Measurements from ENCODE around the gene NBEA.

Gene NBEA

GRCh38 chr13:35485424-35485823, 543.4 kb downstream of the NBEA start:
- peaks cover 4% of the 10 kb centered on the region for H3K27me3 ChIP-seq (ENCODE audit: insufficient read depth, insufficient read length)
- TF ChIP-seq ZNF274 (IDR thresholded peaks at IDR 0.05; ENCODE audit: low read depth, low read length) (no peak), YY1 (IDR thresholded peaks at IDR 0.05; ENCODE audit: insufficient read depth, insufficient read length) (no peak), SUZ12 (IDR thresholded peaks at IDR 0.05; ENCODE audit: extremely low read depth, insufficient read depth, insufficient read length) (no peak)
- H3K9ac ChIP-seq (ENCODE audit: insufficient read length, low read depth), result no peak overlapping the region
- DNase-seq (ENCODE audit: low read depth, low spot score), result no peak
- no peaks in the 10 kb centered on the region for H3K36me3 ChIP-seq (ENCODE audit: insufficient read depth, insufficient read length, low read length)
- H3K9me3 ChIP-seq (ENCODE audit: insufficient read depth, low read length), result no peaks in the 10 kb centered on the region
- H3K4me1 ChIP-seq (ENCODE audit: insufficient read depth, insufficient read length), result no peaks in the 10 kb centered on the region
- no peak overlapping the region for H3K4me3 ChIP-seq (ENCODE audit: insufficient read length, low read depth)

GRCh38 chr13:35489050-35489449, 547.0 kb downstream of the NBEA start:
- TF ChIP-seq ZNF274 (IDR thresholded peaks at IDR 0.05; ENCODE audit: low read depth, low read length), result no peak
- TF ChIP-seq YY1 (IDR thresholded peaks at IDR 0.05; ENCODE audit: insufficient read depth, insufficient read length), result no peak
- no peak for TF ChIP-seq SUZ12 (IDR thresholded peaks at IDR 0.05; ENCODE audit: extremely low read depth, insufficient read depth, insufficient read length)
- no peaks in the 10 kb centered on the region for H3K9me3 ChIP-seq (ENCODE audit: insufficient read depth, low read length)
- no peaks in the 10 kb centered on the region for H3K27me3 ChIP-seq (ENCODE audit: insufficient read depth, insufficient read length)
- H3K4me3 ChIP-seq (ENCODE audit: insufficient read length, low read depth), result no peak overlapping the region
- DNase-seq (ENCODE audit: low read depth, low spot score), result no peak
- no peaks in the 10 kb centered on the region for H3K36me3 ChIP-seq (ENCODE audit: insufficient read depth, insufficient read length, low read length)
- H3K9ac ChIP-seq (ENCODE audit: insufficient read length, low read depth), result no peak overlapping the region
- H3K4me1 ChIP-seq (ENCODE audit: insufficient read depth, insufficient read length), result no peaks in the 10 kb centered on the region

- no peaks in the 10 kb centered on the region for H3K36me3 ChIP-seq (ENCODE audit: insufficient read depth, insufficient read length, low read length)
- H3K4me1 ChIP-seq (ENCODE audit: insufficient read depth, insufficient read length), result no peaks in the 10 kb centered on the region
- no peak for TF ChIP-seq ZNF274 (IDR thresholded peaks at IDR 0.05; ENCODE audit: low read depth, low read length)
- no peak for TF ChIP-seq YY1 (IDR thresholded peaks at IDR 0.05; ENCODE audit: insufficient read depth, insufficient read length)
- TF ChIP-seq SUZ12 (IDR thresholded peaks at IDR 0.05; ENCODE audit: extremely low read depth, insufficient read depth, insufficient read length), result no peak
- no peak for DNase-seq (ENCODE audit: low read depth, low spot score)
- no peak overlapping the region for H3K4me3 ChIP-seq (ENCODE audit: insufficient read length, low read depth)
- no peaks in the 10 kb centered on the region for H3K27me3 ChIP-seq (ENCODE audit: insufficient read depth, insufficient read length)
- no peaks in the 10 kb centered on the region for H3K9me3 ChIP-seq (ENCODE audit: insufficient read depth, low read length)
- H3K9ac ChIP-seq (ENCODE audit: insufficient read length, low read depth), result no peak overlapping the region
These were observed 553.9 kb downstream of the NBEA start for GRCh38 chr13:35496006-35496405.

GRCh38 chr13:35496761-35497386, 554.8 kb downstream of the NBEA start:
- Histone ChIP-seq H3K4me3 (ENCODE audit: insufficient read length, low read depth) (no peak overlapping the region), H3K9me3 (ENCODE audit: insufficient read depth, low read length) (no peaks in the 10 kb centered on the region), H3K4me1 (ENCODE audit: insufficient read depth, insufficient read length) (no peaks in the 10 kb centered on the region), H3K27me3 (ENCODE audit: insufficient read depth, insufficient read length) (no peaks in the 10 kb centered on the region), H3K36me3 (ENCODE audit: insufficient read depth, insufficient read length, low read length) (no peaks in the 10 kb centered on the region), H3K9ac (ENCODE audit: insufficient read length, low read depth) (no peak overlapping the region)
- TF ChIP-seq ZNF274 (IDR thresholded peaks at IDR 0.05; ENCODE audit: low read depth, low read length) (no peak), SUZ12 (IDR thresholded peaks at IDR 0.05; ENCODE audit: extremely low read depth, insufficient read depth, insufficient read length) (no peak), YY1 (IDR thresholded peaks at IDR 0.05; ENCODE audit: insufficient read depth, insufficient read length) (no peak)
- DNase-seq (ENCODE audit: low read depth, low spot score), result no peak

- no peak for TF ChIP-seq ZNF274 (IDR thresholded peaks at IDR 0.05; ENCODE audit: low read depth, low read length)
- no peak for TF ChIP-seq SUZ12 (IDR thresholded peaks at IDR 0.05; ENCODE audit: extremely low read depth, insufficient read depth, insufficient read length)
- no peaks in the 10 kb centered on the region for H3K36me3 ChIP-seq (ENCODE audit: insufficient read depth, insufficient read length, low read length)
- no peaks in the 10 kb centered on the region for H3K9me3 ChIP-seq (ENCODE audit: insufficient read depth, low read length)
- H3K9ac ChIP-seq (ENCODE audit: insufficient read length, low read depth), result no peak overlapping the region
- H3K4me3 ChIP-seq (ENCODE audit: insufficient read length, low read depth), result no peak overlapping the region
- no peaks in the 10 kb centered on the region for H3K4me1 ChIP-seq (ENCODE audit: insufficient read depth, insufficient read length)
- DNase-seq (ENCODE audit: low read depth, low spot score), result no peak
- H3K27me3 ChIP-seq (ENCODE audit: insufficient read depth, insufficient read length), result no peaks in the 10 kb centered on the region
These were observed 556.2 kb downstream of the NBEA start for GRCh38 chr13:35498231-35498630.

GRCh38 chr13:35499196-35499662, 557.2 kb downstream of the NBEA start:
- no peaks in the 10 kb centered on the region for H3K36me3 ChIP-seq (ENCODE audit: insufficient read depth, insufficient read length, low read length)
- no peaks in the 10 kb centered on the region for H3K4me1 ChIP-seq (ENCODE audit: insufficient read depth, insufficient read length)
- H3K27me3 ChIP-seq (ENCODE audit: insufficient read depth, insufficient read length), result no peaks in the 10 kb centered on the region
- no peak overlapping the region for H3K9ac ChIP-seq (ENCODE audit: insufficient read length, low read depth)
- H3K4me3 ChIP-seq (ENCODE audit: insufficient read length, low read depth), result no peak overlapping the region
- no peak for DNase-seq (ENCODE audit: low read depth, low spot score)
- no peak for TF ChIP-seq ZNF274 (IDR thresholded peaks at IDR 0.05; ENCODE audit: low read depth, low read length)
- no peak for TF ChIP-seq YY1 (IDR thresholded peaks at IDR 0.05; ENCODE audit: insufficient read depth, insufficient read length)
- no peak for TF ChIP-seq SUZ12 (IDR thresholded peaks at IDR 0.05; ENCODE audit: extremely low read depth, insufficient read depth, insufficient read length)
- H3K9me3 ChIP-seq (ENCODE audit: insufficient read depth, low read length), result no peaks in the 10 kb centered on the region

GRCh38 chr13:35499676-35500075, 557.6 kb downstream of the NBEA start:
- DNase-seq (ENCODE audit: low read depth, low spot score), result no peak
- H3K4me1 ChIP-seq (ENCODE audit: insufficient read depth, insufficient read length), result no peaks in the 10 kb centered on the region
- no peak overlapping the region for H3K9ac ChIP-seq (ENCODE audit: insufficient read length, low read depth)
- H3K36me3 ChIP-seq (ENCODE audit: insufficient read depth, insufficient read length, low read length), result no peaks in the 10 kb centered on the region
- no peak overlapping the region for H3K4me3 ChIP-seq (ENCODE audit: insufficient read length, low read depth)
- TF ChIP-seq ZNF274 (IDR thresholded peaks at IDR 0.05; ENCODE audit: low read depth, low read length) (no peak), SUZ12 (IDR thresholded peaks at IDR 0.05; ENCODE audit: extremely low read depth, insufficient read depth, insufficient read length) (no peak), YY1 (IDR thresholded peaks at IDR 0.05; ENCODE audit: insufficient read depth, insufficient read length) (no peak)
- no peaks in the 10 kb centered on the region for H3K9me3 ChIP-seq (ENCODE audit: insufficient read depth, low read length)
- no peaks in the 10 kb centered on the region for H3K27me3 ChIP-seq (ENCODE audit: insufficient read depth, insufficient read length)

All from NT2/D1 (cell line).